ENCODE data around the gene VAPB. TPM values are rescaled to one million over a fixed set of nuclear protein-coding genes. Genes with fewer than 3 reads are reported as not detected.

VAPB gene
- total RNA-seq, 1 experiment from 2014 or later: 14.0 TPM

- no peak for DNase-seq (ENCODE audit: extremely low read depth, low read depth)
Measured at GRCh38 chr20:58377766-58378401, 11.1 kb upstream of the VAPB start.

- no peak for DNase-seq (ENCODE audit: extremely low read depth, low read depth)
Measured at GRCh38 chr20:58378704-58379103, 10.3 kb upstream of the VAPB start.

- no peak for DNase-seq (ENCODE audit: extremely low read depth, low read depth)
Measured at GRCh38 chr20:58381627-58382026, 7.4 kb upstream of the VAPB start.

- no peak for DNase-seq (ENCODE audit: extremely low read depth, low read depth)
Measured at GRCh38 chr20:58382096-58382495, 6.9 kb upstream of the VAPB start.

GRCh38 chr20:58384821-58385220, 4.2 kb upstream of the VAPB start:
- no peak for DNase-seq (ENCODE audit: extremely low read depth, low read depth)

GRCh38 chr20:58388028-58388601, 914 bp upstream of the VAPB start:
- DNase-seq (ENCODE audit: extremely low read depth, low read depth): no peak

GRCh38 chr20:58389324-58389967, 417 bp downstream of the VAPB start:
- no peak for DNase-seq (ENCODE audit: extremely low read depth, low read depth)

GRCh38 chr20:58389968-58390658, 1.1 kb downstream of the VAPB start:
- DNase-seq (ENCODE audit: extremely low read depth, low read depth): no peak

GRCh38 chr20:58390659-58391035, 1.6 kb downstream of the VAPB start:
- DNase-seq (ENCODE audit: extremely low read depth, low read depth): no peak

- DNase-seq (ENCODE audit: extremely low read depth, low read depth): no peak
Measured at GRCh38 chr20:58392286-58392685, 3.3 kb downstream of the VAPB start.

- DNase-seq (ENCODE audit: extremely low read depth, low read depth): no peak
Measured at GRCh38 chr20:58393299-58393698, 4.3 kb downstream of the VAPB start.

GRCh38 chr20:58394801-58395200, 5.8 kb downstream of the VAPB start:
- no peak for DNase-seq (ENCODE audit: extremely low read depth, low read depth)

GRCh38 chr20:58395604-58396003, 6.6 kb downstream of the VAPB start:
- no peak for DNase-seq (ENCODE audit: extremely low read depth, low read depth)

GRCh38 chr20:58397429-58397828, 8.4 kb downstream of the VAPB start:
- DNase-seq (ENCODE audit: extremely low read depth, low read depth): no peak

GRCh38 chr20:58398254-58398653, 9.2 kb downstream of the VAPB start:
- no peak for DNase-seq (ENCODE audit: extremely low read depth, low read depth)

- no peak for DNase-seq (ENCODE audit: extremely low read depth, low read depth)
Measured at GRCh38 chr20:58399926-58400325, 10.9 kb downstream of the VAPB start.

- DNase-seq (ENCODE audit: extremely low read depth, low read depth): no peak
Measured at GRCh38 chr20:58401162-58401561, 12.1 kb downstream of the VAPB start.

GRCh38 chr20:58402305-58402704, 13.3 kb downstream of the VAPB start:
- DNase-seq (ENCODE audit: extremely low read depth, low read depth): no peak

- no peak for DNase-seq (ENCODE audit: extremely low read depth, low read depth)
Measured at GRCh38 chr20:58402827-58403226, 13.8 kb downstream of the VAPB start.

GRCh38 chr20:58403272-58403671, 14.2 kb downstream of the VAPB start:
- no peak for DNase-seq (ENCODE audit: extremely low read depth, low read depth)

GRCh38 chr20:58405504-58406291, 16.7 kb downstream of the VAPB start:
- no peak for DNase-seq (ENCODE audit: extremely low read depth, low read depth)

Data from NCI-H460 (cell line).